Epithelial cell of esophagus (primary cell): Measurements from ENCODE around the gene STAP2.

Experiments
- DNase-seq: peaks from one replicate; pipeline ENCODE4 v3.0.0; 2010; ENCODE audit warnings: low read depth
- H3K4me3 ChIP-seq: 2 replicates; pipeline ENCODE4 v1.5.1; 2011; ENCODE audit warnings: mild to moderate bottlenecking, low read length, control low read depth
- CTCF ChIP-seq: IDR thresholded peaks from 2 replicates; pipeline ENCODE4 v1.5.1; 2011; ENCODE audit warnings: low read depth, mild to moderate bottlenecking, low read length, control low read depth, inconsistent platforms; ENCODE audit not compliant: insufficient read depth; ENCODE audit errors: missing control alignments

STAP2 gene

GRCh38 chr19:4359627-4360000, 21.0 kb upstream of the STAP2 start:
- no peak overlapping the region for H3K4me3 ChIP-seq
- no peak for DNase-seq
- no peak for TF ChIP-seq CTCF

GRCh38 chr19:4358709-4359626, 20.3 kb upstream of the STAP2 start:
- no peak for DNase-seq
- TF ChIP-seq CTCF, result no peak
- H3K4me3 ChIP-seq, result no peak overlapping the region

- no peak for DNase-seq
- no peak overlapping the region for H3K4me3 ChIP-seq
- no peak for TF ChIP-seq CTCF
Measured at GRCh38 chr19:4357921-4358326, 19.3 kb upstream of the STAP2 start.

- TF ChIP-seq CTCF, result no peak
- no peak overlapping the region for H3K4me3 ChIP-seq
- DNase-seq, result no peak
Measured at GRCh38 chr19:4357095-4357797, 18.6 kb upstream of the STAP2 start.

- DNase-seq, result no peak
- H3K4me3 ChIP-seq, result no peak overlapping the region
- no peak for TF ChIP-seq CTCF
Measured at GRCh38 chr19:4354897-4355296, 16.3 kb upstream of the STAP2 start.

GRCh38 chr19:4354282-4354681, 15.7 kb upstream of the STAP2 start:
- no peak overlapping the region for H3K4me3 ChIP-seq
- TF ChIP-seq CTCF, result no peak
- no peak for DNase-seq
